ENCODE measurements around the gene PRKCH. TPM values are rescaled to one million over a fixed set of nuclear protein-coding genes. Genes with fewer than 3 reads are reported as not detected.

Gene PRKCH
- total RNA-seq, 1 experiment from 2014 or later: 170 TPM

- no peaks in the 10 kb centered on the region for H3K79me2 ChIP-seq (ENCODE audit: low read length)
- peak overlapping the region; percentile 42 for H3K9ac ChIP-seq (ENCODE audit: low read length)
- H3K9me2 ChIP-seq (replicated peaks; ENCODE audit: low read length): no peaks in the 10 kb centered on the region
- TF ChIP-seq EZH2 (IDR thresholded peaks at IDR 0.05; ENCODE audit: low read length, unreplicated experiment): no peak
- TF ChIP-seq CTCF (conservative IDR thresholded peaks at IDR 0.05; ENCODE audit: low read depth, low read length): no peak
- TF ChIP-seq EZH2phosphoT487 (IDR thresholded peaks at IDR 0.05; ENCODE audit: borderline replicate concordance, low read length): no peak
- H3F3A ChIP-seq (ENCODE audit: low read length, unreplicated experiment): no peaks in the 10 kb centered on the region
- no peak overlapping the region for H3K4me3 ChIP-seq (ENCODE audit: low read length)
- no TSS peak for BruUV-seq (replicated peaks)
- H3K27ac ChIP-seq (ENCODE audit: low read length): peak overlapping the region; percentile 82
- intact Hi-C loops (cut with micrococcal nuclease): loop anchor here (5.0 to 10.0 kb wide), 2 partner anchors 32 to 545 kb away; no protein-coding TSS in a partner anchor
- peak overlapping the region; percentile 29 for H3K4me2 ChIP-seq (ENCODE audit: low read length)
- ChIA-PET POLR2A (ENCODE audit: unreplicated experiment) (no interaction called here), CTCF (interaction anchor here (0.6 kb wide), 1 partner anchor 20 kb away, joined by 4 read pairs; no protein-coding TSS in a partner anchor)
- no peaks in the 10 kb centered on the region for H3K9me3 ChIP-seq (ENCODE audit: low read length)
- DNase-seq (peak; percentile 84), ATAC-seq (peak; percentile 49)
- H3K4me1 ChIP-seq (ENCODE audit: insufficient read depth, low read length): peaks cover 66% of the 10 kb centered on the region
- H3K27me3 ChIP-seq (ENCODE audit: low read length): no peaks in the 10 kb centered on the region
- H3K36me3 ChIP-seq (ENCODE audit: low read depth, low read length): no peaks in the 10 kb centered on the region
- no peak overlapping the region for H2AFZ ChIP-seq (ENCODE audit: low read length)
- H4K20me1 ChIP-seq (ENCODE audit: low read length): no peaks in the 10 kb centered on the region
These were observed 158.5 kb downstream of the PRKCH start for GRCh38 chr14:61479746-61480502.

- ChIA-PET CTCF (interaction anchor here (0.6 to 0.7 kb wide), 2 partner anchors 19 to 73 kb away, joined by 3 to 4 read pairs; no protein-coding TSS in a partner anchor), POLR2A (ENCODE audit: unreplicated experiment) (no interaction called here)
- no peaks in the 10 kb centered on the region for H4K20me1 ChIP-seq (ENCODE audit: low read length)
- no peaks in the 10 kb centered on the region for H3K9me2 ChIP-seq (replicated peaks; ENCODE audit: low read length)
- no peaks in the 10 kb centered on the region for H3F3A ChIP-seq (ENCODE audit: low read length, unreplicated experiment)
- no peaks in the 10 kb centered on the region for H3K9me3 ChIP-seq (ENCODE audit: low read length)
- H3K4me2 ChIP-seq (ENCODE audit: low read length): peak overlapping the region; percentile 29
- TF ChIP-seq EZH2phosphoT487 (IDR thresholded peaks at IDR 0.05; ENCODE audit: borderline replicate concordance, low read length) (no peak), EZH2 (IDR thresholded peaks at IDR 0.05; ENCODE audit: low read length, unreplicated experiment) (no peak), CTCF (conservative IDR thresholded peaks at IDR 0.05; ENCODE audit: low read depth, low read length) (no peak)
- no peak overlapping the region for H3K4me3 ChIP-seq (ENCODE audit: low read length)
- H2AFZ ChIP-seq (ENCODE audit: low read length): no peak overlapping the region
- ATAC-seq (no peak), DNase-seq (no peak)
- H3K4me1 ChIP-seq (ENCODE audit: insufficient read depth, low read length): peaks cover 63% of the 10 kb centered on the region
- intact Hi-C loops (cut with micrococcal nuclease): no loop called here
- no peaks in the 10 kb centered on the region for H3K36me3 ChIP-seq (ENCODE audit: low read depth, low read length)
- no TSS peak for BruUV-seq (replicated peaks)
- H3K27me3 ChIP-seq (ENCODE audit: low read length): no peaks in the 10 kb centered on the region
- H3K27ac ChIP-seq (ENCODE audit: low read length): peak overlapping the region; percentile 82
- peak overlapping the region; percentile 42; the same call in 1 of the 2 replicates for H3K9ac ChIP-seq (ENCODE audit: low read length)
- H3K79me2 ChIP-seq (ENCODE audit: low read length): no peaks in the 10 kb centered on the region
These were observed 159.4 kb downstream of the PRKCH start for GRCh38 chr14:61480704-61481285.
